Raji (cell line): ENCODE results near the gene MRPL3.

Experiments used
- POLR2A ChIP-seq: IDR thresholded peaks from 2 replicates; pipeline ENCODE4 v1.6.1; 2011; ENCODE audit warnings: low read depth, low read length, control low read depth; ENCODE audit not compliant: insufficient read depth

The MRPL3 gene

GRCh38 chr3:131502530-131503319, at the start of gene MRPL3:
Gene MRPL3, minus strand, starts transcription at chr3:131502971. Its CDS starts 150 bp downstream, at chr3:131502821.
- TF ChIP-seq POLR2A: peak; percentile 79

GRCh38 chr3:131551761-131552160, 49.0 kb upstream of the MRPL3 start:
- no peak for TF ChIP-seq POLR2A

GRCh38 chr3:131550562-131551465, 48.0 kb upstream of the MRPL3 start:
- no peak for TF ChIP-seq POLR2A

GRCh38 chr3:131549340-131549739, 46.6 kb upstream of the MRPL3 start:
- no peak for TF ChIP-seq POLR2A

- no peak for TF ChIP-seq POLR2A
These were observed 44.8 kb upstream of the MRPL3 start for GRCh38 chr3:131547585-131547984.

GRCh38 chr3:131546441-131546840, 43.7 kb upstream of the MRPL3 start:
- no peak for TF ChIP-seq POLR2A

- TF ChIP-seq POLR2A: no peak
These were observed 41.8 kb upstream of the MRPL3 start for GRCh38 chr3:131544557-131544956.

- no peak for TF ChIP-seq POLR2A
These were observed 40.9 kb upstream of the MRPL3 start for GRCh38 chr3:131543714-131544113.

- TF ChIP-seq POLR2A: no peak
These were observed 38.5 kb upstream of the MRPL3 start for GRCh38 chr3:131541288-131541687.

GRCh38 chr3:131540821-131541220, 38.0 kb upstream of the MRPL3 start:
- no peak for TF ChIP-seq POLR2A

- no peak for TF ChIP-seq POLR2A
These were observed 37.4 kb upstream of the MRPL3 start for GRCh38 chr3:131540143-131540542.

- no peak for TF ChIP-seq POLR2A
These were observed 36.2 kb upstream of the MRPL3 start for GRCh38 chr3:131538968-131539367.

GRCh38 chr3:131537531-131537930, 34.8 kb upstream of the MRPL3 start:
- no peak for TF ChIP-seq POLR2A

- TF ChIP-seq POLR2A: no peak
These were observed 32.8 kb upstream of the MRPL3 start for GRCh38 chr3:131535596-131535995.

GRCh38 chr3:131535131-131535530, 32.4 kb upstream of the MRPL3 start:
- TF ChIP-seq POLR2A: no peak

- TF ChIP-seq POLR2A: no peak
These were observed 29.9 kb upstream of the MRPL3 start for GRCh38 chr3:131532645-131533044.
